GM12801 (cell line): ENCODE results near the gene CTH.

Experiments used
- CTCF ChIP-seq: IDR thresholded peaks from one replicate; pipeline ENCODE4 v1.5.1; 2011; ENCODE audit warnings: control low read depth; ENCODE audit not compliant: insufficient read length; ENCODE audit errors: extremely low read depth

The CTH gene

GRCh38 chr1:70410604-70411359, at the start of gene CTH:
Gene CTH, plus strand, starts transcription at chr1:70411268. Its CDS starts 148 bp downstream, at chr1:70411416.
- no peak for TF ChIP-seq CTCF

- no peak for TF ChIP-seq CTCF
These were observed 49.2 kb upstream of the CTH start for GRCh38 chr1:70361727-70362398.

- TF ChIP-seq CTCF, result no peak
These were observed 46.6 kb upstream of the CTH start for GRCh38 chr1:70364439-70364838.

GRCh38 chr1:70372426-70372825, 38.6 kb upstream of the CTH start:
- TF ChIP-seq CTCF, result no peak

- TF ChIP-seq CTCF, result no peak
These were observed 34.9 kb upstream of the CTH start for GRCh38 chr1:70376196-70376595.

GRCh38 chr1:70382682-70383081, 28.4 kb upstream of the CTH start:
- TF ChIP-seq CTCF, result no peak

GRCh38 chr1:70383483-70383882, 27.6 kb upstream of the CTH start:
- no peak for TF ChIP-seq CTCF
